Mononuclear cell (primary cell): ENCODE measurements around the gene SLC35F3. TPM values are rescaled to one million over a fixed set of nuclear protein-coding genes. Genes with fewer than 3 reads are reported as not detected.
"Not testable (repeated sequence)": the region's sequence is repeated elsewhere in the genome, so short reads cannot be mapped to it uniquely, and the experiment has no call there.

Source experiments
- H3K27me3 ChIP-seq: 2 replicates; pipeline ENCODE4 v1.6.0; 2011; ENCODE audit warnings: low read length, control low read depth; ENCODE audit not compliant: insufficient read depth
- H3K4me1 ChIP-seq: 2 replicates; pipeline ENCODE4 v1.5.1; 2011; ENCODE audit warnings: mild to moderate bottlenecking, low read length, control low read depth; ENCODE audit not compliant: insufficient read depth
- H3K4me3 ChIP-seq: 2 replicates; pipeline ENCODE4 v1.5.1; 2011; ENCODE audit warnings: mild to moderate bottlenecking, low read length, moderate library complexity
- H3K9me3 ChIP-seq: 2 replicates; pipeline ENCODE4 v1.5.1; 2011; ENCODE audit warnings: low read depth, mild to moderate bottlenecking, control low read depth, low read length
- total RNA-seq: library from RNA; depleted of rRNA; stranded (reverse); fragments of >200 nt; gene quantifications from one replicate; pipeline ENCODE4 v1.2.3, GENCODE V29; 2012

Gene SLC35F3
- total RNA-seq, 1 donor = not detected

- Histone ChIP-seq H3K27me3 (no peaks in the 10 kb centered on the region), H3K4me1 (peaks cover 37% of the 10 kb centered on the region), H3K4me3 (peak overlapping the region; percentile 53), H3K9me3 (no peaks in the 10 kb centered on the region)
These were observed 422.3 kb downstream of the SLC35F3 start for GRCh38 chr1:234326497-234327366.

DNA sequence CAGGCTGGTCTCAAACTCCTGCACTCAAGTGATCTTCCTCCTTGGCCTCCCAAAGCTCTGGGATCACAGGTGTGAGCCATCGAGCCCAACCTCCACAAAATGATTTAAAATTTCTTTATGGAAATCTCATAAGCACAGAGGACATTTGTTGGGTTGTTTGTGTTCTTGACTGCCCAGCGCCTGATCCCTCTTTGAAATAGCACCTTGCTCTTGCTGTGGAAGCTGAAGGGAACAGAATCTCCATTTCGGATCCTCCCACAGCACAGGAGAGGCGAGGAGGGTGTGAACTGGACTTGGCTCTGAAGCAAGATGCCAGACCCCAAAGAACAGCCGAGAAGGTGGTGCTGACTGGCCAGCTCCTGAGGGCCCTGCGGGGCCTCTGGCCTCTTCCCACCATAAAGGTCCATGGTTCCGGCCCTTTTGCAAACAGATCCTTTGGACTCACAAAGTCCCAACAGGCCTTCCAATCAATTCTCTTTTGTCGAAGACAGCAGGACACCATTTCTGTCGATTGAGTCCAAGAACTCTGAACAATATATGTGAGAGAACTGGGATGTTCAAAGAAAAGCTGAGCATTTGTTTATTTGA lies 423.2 kb downstream of the SLC35F3 start:
- peaks cover 46% of the 10 kb centered on the region for H3K4me1 ChIP-seq
- no peak overlapping the region for H3K4me3 ChIP-seq
- no peaks in the 10 kb centered on the region for H3K9me3 ChIP-seq
- H3K27me3 ChIP-seq = no peaks in the 10 kb centered on the region

DNA sequence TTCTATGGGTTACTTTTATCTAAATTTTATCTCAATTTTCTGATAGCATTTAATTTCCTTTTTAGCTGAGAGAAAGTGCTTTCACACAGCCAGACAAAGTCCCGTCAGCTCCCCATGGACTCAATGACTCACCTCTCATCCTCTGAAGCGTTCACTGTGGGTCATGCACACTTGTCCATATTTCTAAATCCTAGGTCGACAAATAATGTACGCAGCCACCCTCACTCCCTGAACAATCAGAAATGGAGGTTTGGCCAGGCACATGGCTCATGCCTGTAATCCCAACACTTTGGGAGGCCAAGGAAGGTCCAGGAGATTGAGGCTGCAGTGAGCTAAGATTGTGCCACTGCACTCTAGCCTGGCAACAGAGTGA lies 426.4 kb downstream of the SLC35F3 start:
- no peaks in the 10 kb centered on the region for H3K9me3 ChIP-seq
- H3K4me3 ChIP-seq = no peak overlapping the region
- peaks cover 7% of the 10 kb centered on the region for H3K27me3 ChIP-seq
- H3K4me1 ChIP-seq = peaks cover 43% of the 10 kb centered on the region

DNA sequence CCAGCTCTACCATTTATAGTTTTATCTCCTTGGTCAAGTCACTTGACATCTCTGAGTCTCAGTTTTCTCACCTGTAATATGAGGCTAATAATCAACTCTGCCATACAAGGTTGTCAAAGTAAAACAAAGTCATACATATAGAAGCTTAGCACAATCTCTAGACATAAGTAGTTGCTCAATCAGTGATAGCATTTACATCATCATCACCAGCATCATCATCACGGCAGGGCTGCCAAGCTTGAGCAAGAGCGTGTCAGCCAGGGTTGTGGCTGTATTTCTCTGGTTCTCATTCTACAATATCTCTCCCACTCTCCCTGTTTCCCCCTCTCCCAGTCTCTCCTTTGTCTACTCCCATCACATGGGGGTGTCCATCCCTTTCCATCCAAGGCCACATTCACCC lies 427.0 kb downstream of the SLC35F3 start:
- Histone ChIP-seq H3K9me3 (peaks cover 4% of the 10 kb centered on the region), H3K4me3 (no peak overlapping the region), H3K27me3 (peaks cover 13% of the 10 kb centered on the region), H3K4me1 (peaks cover 36% of the 10 kb centered on the region)

DNA sequence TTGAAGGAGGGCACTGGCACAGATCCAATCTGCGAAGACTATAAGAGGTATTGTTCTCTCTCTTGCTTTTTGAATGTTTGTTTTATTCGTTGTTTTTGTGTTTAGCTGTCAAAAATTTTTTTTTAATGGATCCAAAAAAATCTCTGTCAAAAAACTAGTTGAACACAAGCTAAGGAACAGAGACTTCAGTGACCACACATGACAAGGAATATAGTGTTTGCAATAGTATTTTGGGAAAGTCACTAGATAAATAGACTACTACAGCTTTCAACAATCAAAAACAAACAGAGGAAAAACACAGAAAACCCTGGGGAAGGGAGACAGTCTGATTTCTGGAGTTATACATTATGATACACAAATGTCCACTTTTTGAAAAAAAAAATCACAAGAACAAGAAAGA lies 431.9 kb downstream of the SLC35F3 start:
- H3K9me3 ChIP-seq = peaks cover 18% of the 10 kb centered on the region
- no peak overlapping the region for H3K4me3 ChIP-seq
- peaks cover 12% of the 10 kb centered on the region for H3K4me1 ChIP-seq
- peaks cover 13% of the 10 kb centered on the region for H3K27me3 ChIP-seq

DNA sequence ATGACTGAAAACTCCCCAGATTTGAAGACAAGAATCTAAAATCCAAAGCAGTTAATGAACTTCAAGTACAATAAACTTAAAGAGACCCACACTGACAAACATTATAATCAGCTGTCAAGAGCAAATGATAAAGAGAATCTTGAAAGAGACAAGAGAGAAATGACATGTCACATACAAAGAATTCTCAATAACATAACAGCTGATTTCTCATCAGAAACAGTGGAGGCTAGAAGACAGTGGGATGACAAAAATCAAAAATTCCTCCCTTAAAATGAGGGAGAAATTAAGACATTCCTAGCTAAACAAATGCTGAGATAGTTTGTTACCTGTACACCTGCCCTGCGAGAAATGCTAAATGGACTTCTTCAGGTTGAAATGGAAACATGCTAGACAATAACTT lies 432.8 kb downstream of the SLC35F3 start:
- Histone ChIP-seq H3K4me3 (no peak overlapping the region), H3K27me3 (peaks cover 13% of the 10 kb centered on the region), H3K9me3 (peaks cover 18% of the 10 kb centered on the region), H3K4me1 (peaks cover 4% of the 10 kb centered on the region)

- H3K4me1 ChIP-seq = no peaks in the 10 kb centered on the region
These were observed 436.1 kb downstream of the SLC35F3 start for GRCh38 chr1:234340528-234340927.

DNA sequence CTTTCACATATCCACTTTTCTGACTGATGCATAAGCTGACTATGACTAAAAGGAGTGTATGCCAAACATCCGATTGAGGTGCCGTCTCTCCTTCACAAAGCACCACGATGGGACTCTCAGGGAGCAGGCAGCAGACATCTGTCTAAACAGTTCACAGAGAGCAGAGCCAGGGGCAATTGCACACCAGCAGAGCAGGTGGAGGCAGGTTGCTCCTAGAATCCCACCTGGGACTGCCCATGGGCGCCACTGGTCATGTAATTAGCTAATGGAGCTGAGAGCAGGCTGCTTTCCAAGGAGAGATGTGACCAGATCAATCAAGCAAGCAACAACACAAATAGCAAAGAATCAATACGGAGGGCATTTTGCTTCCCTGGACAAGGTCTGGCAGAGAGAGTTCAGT lies 438.3 kb downstream of the SLC35F3 start:
- Histone ChIP-seq H3K27me3 (no peaks in the 10 kb centered on the region), H3K4me1 (no peaks in the 10 kb centered on the region), H3K9me3 (peaks cover 5% of the 10 kb centered on the region), H3K4me3 (no peak overlapping the region)

More at GRCh38 chr1:234340528-234340927, 436.1 kb downstream of the SLC35F3 start:
- peaks cover 18% of the 10 kb centered on the region for H3K9me3 ChIP-seq
- no peak overlapping the region for H3K4me3 ChIP-seq
- peaks cover 9% of the 10 kb centered on the region for H3K27me3 ChIP-seq

DNA sequence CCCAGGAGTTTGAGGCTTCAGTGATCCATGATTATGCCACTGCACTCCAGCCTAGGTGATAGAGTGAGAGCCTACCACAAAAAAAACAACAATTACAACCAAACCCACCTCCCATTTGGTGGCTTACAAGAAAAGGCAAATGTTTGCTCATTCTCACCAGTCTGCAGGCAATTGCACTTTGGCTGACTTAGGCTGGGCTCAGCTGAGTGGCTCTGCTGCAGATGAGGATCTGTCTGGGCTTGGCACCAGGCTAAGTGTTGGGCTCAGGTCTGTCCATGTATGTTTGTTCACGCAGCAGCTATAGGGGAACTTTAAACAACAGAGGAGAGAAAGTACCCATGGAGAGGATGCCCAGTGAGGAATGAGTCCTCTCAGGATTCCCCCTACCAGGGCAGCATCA lies 440.8 kb downstream of the SLC35F3 start:
- Histone ChIP-seq H3K27me3 (peaks cover 13% of the 10 kb centered on the region), H3K4me1 (no peaks in the 10 kb centered on the region), H3K9me3 (no peaks in the 10 kb centered on the region), H3K4me3 (no peak overlapping the region)

GRCh38 chr1:234348964-234349363 lies 444.5 kb downstream of the SLC35F3 start:
- no peaks in the 10 kb centered on the region for H3K9me3 ChIP-seq
- H3K4me3 ChIP-seq = no peak overlapping the region
- H3K27me3 ChIP-seq = peaks cover 29% of the 10 kb centered on the region
- H3K4me1 ChIP-seq = no peaks in the 10 kb centered on the region

GRCh38 chr1:234355782-234356510 lies 451.5 kb downstream of the SLC35F3 start:
- Histone ChIP-seq H3K27me3 (peaks cover 13% of the 10 kb centered on the region), H3K9me3 (no peaks in the 10 kb centered on the region), H3K4me1 (peaks cover 3% of the 10 kb centered on the region), H3K4me3 (no peak overlapping the region)

- H3K9me3 ChIP-seq, H3K4me1 ChIP-seq: not testable (repeated sequence)
- peaks cover 13% of the 10 kb centered on the region for H3K27me3 ChIP-seq
- peak overlapping the region; percentile 36 for H3K4me3 ChIP-seq
These were observed 452.3 kb downstream of the SLC35F3 start for GRCh38 chr1:234356615-234357269.

GRCh38 chr1:234357831-234358230 lies 453.4 kb downstream of the SLC35F3 start:
- Histone ChIP-seq H3K4me1 (peaks cover 3% of the 10 kb centered on the region), H3K27me3 (peaks cover 10% of the 10 kb centered on the region), H3K9me3 (no peaks in the 10 kb centered on the region), H3K4me3 (no peak overlapping the region)

DNA sequence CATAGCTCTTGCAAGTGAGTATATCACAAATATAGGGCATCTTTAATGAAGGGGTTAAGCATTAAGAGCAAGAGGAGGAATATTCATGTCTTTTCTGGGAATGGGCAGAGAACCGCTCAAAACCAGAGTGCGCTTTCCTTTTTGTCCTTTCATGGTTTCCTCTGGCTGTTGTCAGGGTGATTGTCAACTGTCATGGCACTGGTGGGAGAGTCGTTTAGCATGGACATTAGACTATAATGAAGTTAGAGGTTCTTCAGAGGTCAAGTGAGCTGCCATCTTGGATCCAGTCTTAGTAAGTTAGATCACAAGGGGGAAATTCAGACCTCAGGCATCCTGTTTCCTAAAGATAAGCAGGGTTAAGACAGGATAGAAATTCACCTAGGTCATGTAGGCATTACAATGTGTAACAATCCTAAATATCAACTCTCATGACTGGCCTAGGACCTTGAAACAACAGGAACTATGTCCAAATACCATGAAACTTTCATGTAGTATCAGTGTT lies 456.7 kb downstream of the SLC35F3 start:
- no peak overlapping the region for H3K4me3 ChIP-seq
- H3K27me3 ChIP-seq = no peaks in the 10 kb centered on the region
- H3K4me1 ChIP-seq = peaks cover 3% of the 10 kb centered on the region
- H3K9me3 ChIP-seq = no peaks in the 10 kb centered on the region

DNA sequence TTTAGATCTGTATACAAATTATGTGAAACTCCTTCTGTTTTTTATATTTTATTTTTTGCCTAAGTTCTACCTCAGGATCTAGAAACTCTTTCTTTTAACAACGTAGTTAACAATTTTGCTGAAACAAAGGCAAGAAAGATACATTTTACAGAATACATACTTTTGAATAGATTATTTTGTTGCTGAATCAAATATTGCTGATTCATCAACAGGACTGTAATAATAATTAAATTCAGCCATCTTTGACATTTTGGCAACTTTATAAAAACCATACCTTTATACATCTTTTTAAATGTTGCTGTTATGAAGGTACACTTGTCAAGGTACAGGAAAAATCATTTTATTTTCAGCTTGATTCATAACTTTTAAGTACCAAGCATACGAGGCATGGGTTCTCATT lies 458.1 kb downstream of the SLC35F3 start:
- Histone ChIP-seq H3K4me1 (peaks cover 3% of the 10 kb centered on the region), H3K27me3 (no peaks in the 10 kb centered on the region), H3K9me3 (no peaks in the 10 kb centered on the region), H3K4me3 (no peak overlapping the region)
